H1 (cell line): ENCODE data around the gene RNF20. TPM values are rescaled to one million over a fixed set of nuclear protein-coding genes. Genes with fewer than 3 reads are reported as not detected.

Source experiments
- ASH2L ChIP-seq: fragments of 200-600, 300-600 bp; sonication (generic); IDR thresholded peaks from one replicate; pipeline ENCODE4 v1.7.1; 2017; ENCODE audit warnings: low read length
- ATF2 ChIP-seq: IDR thresholded peaks from 2 replicates; pipeline ENCODE4 v1.6.1; 2012; ENCODE audit warnings: low read length, inconsistent platforms
- BCL11A ChIP-seq, 2 experiments: IDR thresholded peaks; one replicate each; pipeline ENCODE4 v1.6.1; 2011; ENCODE audit warnings: low read depth in 2 of 2, low read length in 2 of 2, mild to moderate bottlenecking in 2 of 2
- CBX5 ChIP-seq: fragments of 300-800, 300-1000 bp; sonication (generic); IDR thresholded peaks from 2 replicates; pipeline ENCODE4 v1.7.1; 2016; ENCODE audit warnings: antibody characterized with exemption, low read length, low read depth
- CBX8 ChIP-seq: fragments of 300-800, 300-1000 bp; sonication (generic); IDR thresholded peaks from 2 replicates; pipeline ENCODE4 v1.7.1; 2016; ENCODE audit warnings: low read depth, low read length, borderline replicate concordance
- CHD2 ChIP-seq: IDR thresholded peaks from 2 replicates; pipeline ENCODE4 v1.6.1; 2012; ENCODE audit warnings: low read length, improper control_type of control experiment
- FOSL1 ChIP-seq: IDR thresholded peaks from 2 replicates; pipeline ENCODE4 v1.6.1; 2011; ENCODE audit warnings: mild to moderate bottlenecking, low read depth, low read length, moderate library complexity; ENCODE audit not compliant: insufficient read depth
- GABPA ChIP-seq: IDR thresholded peaks from 2 replicates; pipeline ENCODE4 v1.6.1; 2011; ENCODE audit warnings: mild to moderate bottlenecking, low read length, moderate library complexity, borderline replicate concordance; ENCODE audit not compliant: insufficient read depth
- GTF2F1 ChIP-seq: IDR thresholded peaks from 2 replicates; pipeline ENCODE4 v1.6.1; 2012; ENCODE audit warnings: low read depth, low read length, improper control_type of control experiment, borderline replicate concordance
- KDM1A ChIP-seq: fragments of 200-600, 300-600 bp; sonication (generic); IDR thresholded peaks from 2 replicates; pipeline ENCODE4 v1.7.1; 2016; ENCODE audit warnings: mild to moderate bottlenecking, low read length, borderline replicate concordance
- KDM4A ChIP-seq: IDR thresholded peaks from one replicate; pipeline ENCODE4 v1.7.1; 2012; ENCODE audit warnings: low read depth, mild to moderate bottlenecking, moderate library complexity, low read length, inconsistent platforms; ENCODE audit not compliant: severe bottlenecking
- MAFK ChIP-seq: IDR thresholded peaks from 2 replicates; pipeline ENCODE4 v1.6.1; 2012; ENCODE audit warnings: low read depth, mild to moderate bottlenecking, improper control_type of control experiment, low read length
- MAX ChIP-seq: IDR thresholded peaks from 2 replicates; pipeline ENCODE4 v1.6.1; 2012; ENCODE audit warnings: inconsistent platforms
- POLR2AphosphoS5 ChIP-seq: IDR thresholded peaks from 2 replicates; pipeline ENCODE4 v1.6.1; 2011; ENCODE audit warnings: low read depth, low read length
- SIX5 ChIP-seq: IDR thresholded peaks from 2 replicates; pipeline ENCODE4 v1.6.1; 2011; ENCODE audit warnings: mild to moderate bottlenecking, low read depth, low read length
- SP1 ChIP-seq: IDR thresholded peaks from 2 replicates; pipeline ENCODE4 v1.6.1; 2011; ENCODE audit warnings: low read depth, low read length
- SRF ChIP-seq: IDR thresholded peaks from 2 replicates; pipeline ENCODE4 v1.6.1; 2011; ENCODE audit warnings: mild to moderate bottlenecking, low read depth, low read length, moderate library complexity
- SUZ12 ChIP-seq: fragments of 200-600 bp; sonication (generic); IDR thresholded peaks from 2 replicates; pipeline ENCODE4 v1.6.1; 2012; ENCODE audit warnings: mild to moderate bottlenecking, inconsistent platforms, low read length, moderate library complexity, mixed read lengths
- TAF1 ChIP-seq: IDR thresholded peaks from 2 replicates; pipeline ENCODE4 v1.6.1; 2011; ENCODE audit warnings: mild to moderate bottlenecking, low read depth, low read length
- TCF12 ChIP-seq: IDR thresholded peaks from 2 replicates; pipeline ENCODE4 v1.6.1; 2011; ENCODE audit warnings: low read depth, mild to moderate bottlenecking, low read length
- ZNF274 ChIP-seq: IDR thresholded peaks from 2 replicates; pipeline ENCODE4 v1.7.0; 2012; ENCODE audit warnings: low read length, borderline replicate concordance; ENCODE audit errors: extremely low read depth
- polyA plus RNA-seq, 7 experiments: library from polyadenylated mRNA; depleted of rRNA in 3 of 7; stranded (reverse) in 5 of 7; unstranded in 2 of 7; fragments of >200 nt in 5 of 7; fragments of 200-250 nt in 2 of 7; gene quantifications; 1 replicate in 5 of 7; 2 replicates in 1 of 7; 4 replicates in 1 of 7; pipeline versions ENCODE4 v1.2.1 to v1.2.3, GENCODE V29; 2011 to 2013; ENCODE audit warnings: missing spikeins in 2 of 7, mixed read lengths in 2 of 7
- total RNA-seq: library from RNA; stranded (reverse); fragmentation: NEBNext Ultra II Directional; extraction: Animal tissue kit (Norgen Biotek cat#: 25700); gene quantifications from 2 replicates; pipeline ENCODE4 v1.2.1, GENCODE V29; 2021
- TF ChIP-seq, protein P1 (sequence below): IDR thresholded peaks from 2 replicates; pipeline ENCODE4 v1.6.1; 2011; ENCODE audit warnings: low read length, improper control_type of control experiment

The RNF20 gene
- total and polyA plus RNA-seq, 2 of the 8 experiments (the other 6 are each of a cell fraction or from before 2014, with no cell fraction given), result 9.4 to 65.2 TPM

- no peak for TF ChIP-seq CBX8
- no peak for TF ChIP-seq SIX5
- no peak for TF ChIP-seq BCL11A (IDR thresholded peaks at IDR 0.05; ENCODE audit: low read depth in 2 of 2, low read length in 2 of 2)
- no peak for TF ChIP-seq SUZ12
- no peak for TF ChIP-seq TCF12
- TF ChIP-seq POLR2AphosphoS5, result no peak
- peak; percentile 99 for TF ChIP-seq KDM4A
- TF ChIP-seq, protein P1, sequence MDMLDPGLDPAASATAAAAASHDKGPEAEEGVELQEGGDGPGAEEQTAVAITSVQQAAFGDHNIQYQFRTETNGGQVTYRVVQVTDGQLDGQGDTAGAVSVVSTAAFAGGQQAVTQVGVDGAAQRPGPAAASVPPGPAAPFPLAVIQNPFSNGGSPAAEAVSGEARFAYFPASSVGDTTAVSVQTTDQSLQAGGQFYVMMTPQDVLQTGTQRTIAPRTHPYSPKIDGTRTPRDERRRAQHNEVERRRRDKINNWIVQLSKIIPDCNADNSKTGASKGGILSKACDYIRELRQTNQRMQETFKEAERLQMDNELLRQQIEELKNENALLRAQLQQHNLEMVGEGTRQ, result no peak
- no peak for TF ChIP-seq CBX5
- no peak for TF ChIP-seq ZNF274
- TF ChIP-seq MAFK, result no peak
- TF ChIP-seq MAX, result no peak
- peak; percentile 89 for TF ChIP-seq GABPA
- peak; percentile 64; the same call in 1 of the 2 replicates for TF ChIP-seq CHD2
- TF ChIP-seq GTF2F1, result no peak
- TF ChIP-seq SP1, result peak; percentile 79
- TF ChIP-seq KDM1A, result no peak
- no peak for TF ChIP-seq ATF2
- TF ChIP-seq TAF1, result peak; percentile 62; the same call in 1 of the 2 replicates
- no peak for TF ChIP-seq FOSL1
- TF ChIP-seq ASH2L, result peak; percentile 53
- no peak for TF ChIP-seq SRF
These were observed at the start of gene RNF20 (continued) for GRCh38 chr9:101533334-101534204.
